K562 treated with DMSO at 1 percent for 12 hours (cell line): ENCODE results near the gene ALDH3A1. TPM values are rescaled to one million over a fixed set of nuclear protein-coding genes. Genes with fewer than 3 reads are reported as not detected.

Experiments
- total RNA-seq: library from RNA; unstranded; fragments of 300-600 nt; gene quantifications from 2 replicates; pipeline ENCODE4 v1.2.3, GENCODE V29; 2022; ENCODE audit not compliant: insufficient read depth

Gene ALDH3A1
- total RNA-seq, result not detected in 2 replicates

DNA sequence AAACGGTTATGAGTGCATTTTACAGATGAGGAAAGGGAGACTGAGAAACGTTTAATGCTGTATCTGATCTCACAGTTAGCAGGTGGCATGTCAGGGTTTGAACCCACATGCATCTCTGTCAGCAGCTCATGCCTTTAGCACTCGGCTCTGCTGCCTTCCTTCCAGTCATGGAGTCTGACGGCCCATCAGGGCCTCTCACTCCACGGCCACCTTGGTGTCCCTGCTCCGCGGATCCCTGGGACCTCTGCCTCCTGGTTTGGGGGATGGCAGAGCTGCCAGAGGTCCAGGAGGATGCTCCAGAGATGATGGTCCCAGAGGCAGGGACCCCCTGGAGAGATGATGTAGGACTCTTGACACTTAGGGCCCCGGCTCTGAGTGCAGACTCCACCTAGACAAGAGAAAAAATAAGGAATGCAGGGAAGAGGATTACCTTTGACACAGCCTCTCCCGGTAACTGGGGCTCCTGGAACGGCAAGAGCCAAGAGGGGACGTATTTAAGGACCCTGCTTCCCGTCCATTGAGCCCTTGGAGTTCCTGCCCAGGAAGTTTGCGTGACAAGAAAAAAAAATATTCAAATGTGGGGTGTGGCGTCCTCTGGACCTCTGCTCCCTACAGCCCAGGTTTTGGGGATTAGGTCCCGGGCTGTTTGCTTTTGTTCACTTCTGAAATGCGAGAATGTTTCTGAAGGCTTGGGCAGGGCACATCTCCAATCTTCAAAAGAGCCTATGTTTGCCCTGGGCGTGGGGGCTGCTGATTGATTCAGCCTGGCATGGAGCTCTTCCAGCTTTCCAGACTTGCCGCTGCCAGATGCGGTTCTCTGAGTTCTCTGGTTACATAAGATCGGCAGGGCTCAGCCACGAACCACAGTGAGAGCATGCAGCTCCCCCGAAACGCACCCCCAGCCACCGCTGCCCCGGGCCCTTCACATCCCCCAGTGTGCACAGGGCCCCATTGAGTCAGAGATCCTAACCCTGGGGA, at the start of gene ALDH3A1:
Gene ALDH3A1, minus strand, starts transcription at position 470 of the 978 bp plus-strand sequence. CDS start 3,169 bp downstream, outside the sequence.

DNA sequence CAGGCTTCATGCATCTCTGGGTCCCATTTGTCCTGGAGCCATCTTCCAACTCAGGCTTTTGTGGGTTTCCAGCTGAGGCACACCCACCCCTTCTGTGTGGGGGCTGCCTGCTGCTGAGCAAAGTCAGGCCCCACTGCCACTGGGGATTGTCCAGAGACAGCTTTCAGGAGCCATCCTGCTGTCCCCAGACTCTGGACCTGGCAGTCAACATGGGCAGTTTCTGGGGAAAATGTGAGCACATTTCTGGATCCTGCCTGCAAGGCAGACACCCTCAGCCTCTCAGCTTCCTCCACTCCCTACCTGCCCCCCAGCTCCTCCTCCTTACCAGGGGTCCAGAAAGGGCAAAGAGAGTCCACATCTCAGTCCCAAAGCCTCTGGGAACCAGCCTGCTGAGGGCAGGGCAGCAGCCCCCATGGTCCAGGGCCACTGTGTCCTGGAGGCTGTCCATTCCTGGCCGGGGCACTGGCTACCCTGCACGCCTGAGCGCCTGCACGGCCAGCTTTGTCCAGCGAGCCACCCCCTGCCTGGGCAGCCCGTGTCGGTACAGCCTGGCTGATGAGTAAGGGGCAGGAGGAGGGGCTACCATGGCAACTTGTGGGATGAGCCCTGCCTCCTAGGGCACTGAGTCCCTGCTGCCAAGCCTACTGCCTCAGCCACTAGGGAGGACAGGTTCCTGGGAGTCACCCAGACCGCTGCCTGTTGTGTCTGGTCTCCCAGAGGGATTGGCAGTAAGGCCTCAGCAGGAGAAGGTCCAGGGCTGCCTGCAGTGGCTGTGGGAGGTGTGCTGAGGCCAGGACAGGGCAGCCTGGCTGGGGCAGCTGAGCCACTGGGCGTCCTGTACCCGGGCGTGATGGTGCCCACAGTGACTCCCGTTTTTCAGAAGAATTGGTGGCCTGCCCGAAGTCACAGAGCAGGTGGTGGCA, 31.7 kb downstream of the ALDH3A1 start, which contains the start of gene SLC47A2:
Gene SLC47A2, minus strand, starts transcription at position 477 of the 923 bp plus-strand sequence. Its CDS starts 29 bp downstream, at position 448.

Other genes with a start within 250 kb of the ALDH3A1 start
- gene SLC47A1, start 214.4 kb downstream of the ALDH3A1 start, total RNA-seq, result not detected in 2 replicates
- 0.96 TPM in 1 of 2 replicates, not detected in the other for gene ALDH3A2, start 99.5 kb downstream of the ALDH3A1 start, total RNA-seq
- gene SLC47A2, start 31.7 kb downstream of the ALDH3A1 start, total RNA-seq, result not detected in 2 replicates
- not detected in 2 replicates for gene ULK2, start 119.6 kb upstream of the ALDH3A1 start, total RNA-seq
- 6.4 and 10.1 TPM in 2 replicates for gene AKAP10, start 229.5 kb upstream of the ALDH3A1 start, total RNA-seq